ENCODE results near the gene SLAMF1. TPM values are rescaled to one million over a fixed set of nuclear protein-coding genes. Genes with fewer than 3 reads are reported as not detected.
"Not testable (repeated sequence)": the region's sequence is repeated elsewhere in the genome, so short reads cannot be mapped to it uniquely, and the experiment has no call there.

Gene SLAMF1
- total and polyA plus RNA-seq, 4 donors, result 0.39 to 27.0 (median 1.5) TPM

GRCh38 chr1:160588468-160588867 lies 58.4 kb downstream of the SLAMF1 start:
- no peaks in the 10 kb centered on the region for H3K4me1 ChIP-seq (ENCODE audit: control insufficient read depth in 5 of 5, insufficient read depth in 5 of 5, low read length in 5 of 5)
- 83 to 88% methylated on average over 6 of the region's 6 CpGs for WGBS, 2 donors
- H3K9ac ChIP-seq (ENCODE audit: insufficient read depth in 1 of 2, low read length in 2 of 2), result no peak overlapping the region
- no peak for DNase-seq
- H3K9me3 ChIP-seq (ENCODE audit: control insufficient read depth in 4 of 4, insufficient read depth in 3 of 4, low read length in 3 of 4), result peaks cover 0 to 2% (median 0%) of the 10 kb centered on the region in 4 donors
- no peak for TF ChIP-seq CTCF (IDR thresholded peaks at IDR 0.05; ENCODE audit: control extremely low read depth, extremely low read depth)
- no peak for ATAC-seq (ENCODE audit: insufficient read depth, low FRiP score)
- H3K27me3 ChIP-seq (ENCODE audit: control insufficient read depth in 3 of 3, insufficient read depth in 3 of 3, low read length in 2 of 3), result no peaks in the 10 kb centered on the region
- H3K36me3 ChIP-seq (ENCODE audit: control insufficient read depth in 4 of 4, insufficient read depth in 4 of 4, low read length in 4 of 4), result no peaks in the 10 kb centered on the region
- H3K27ac ChIP-seq (ENCODE audit: low read depth in 1 of 2, low read length in 1 of 2), result no peak overlapping the region
- H3K4me3 ChIP-seq, result no peak overlapping the region

DNA sequence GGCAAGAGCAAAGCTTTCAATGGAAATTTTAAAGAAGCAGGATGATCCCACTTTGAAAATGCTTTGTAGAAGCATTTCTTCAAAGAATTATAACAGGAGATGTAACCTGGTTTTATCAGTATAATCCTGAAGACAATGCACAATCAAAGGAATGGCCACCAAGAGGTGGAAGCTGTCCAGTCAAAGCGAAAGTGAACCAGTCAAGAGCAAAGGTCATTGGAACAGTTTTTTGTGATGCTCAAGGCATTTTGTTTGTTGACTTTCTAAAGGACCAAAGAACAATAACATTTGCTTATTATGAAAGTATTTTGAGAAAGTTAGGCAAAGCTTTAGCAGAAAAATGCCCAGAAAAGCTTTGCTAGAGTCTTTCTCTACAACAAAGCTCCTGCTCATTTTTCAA lies 62.1 kb downstream of the SLAMF1 start:
- no peaks in the 10 kb centered on the region for H3K9me3 ChIP-seq (ENCODE audit: control insufficient read depth in 4 of 4, insufficient read depth in 3 of 4, low read length in 3 of 4)
- no peak overlapping the region for H3K27ac ChIP-seq (ENCODE audit: low read depth in 1 of 2, low read length in 1 of 2)
- no peaks in the 10 kb centered on the region for H3K27me3 ChIP-seq (ENCODE audit: control insufficient read depth in 3 of 3, insufficient read depth in 3 of 3, low read length in 2 of 3)
- no peak overlapping the region for H3K9ac ChIP-seq (ENCODE audit: insufficient read depth in 1 of 2, low read length in 2 of 2)
- TF ChIP-seq CTCF (IDR thresholded peaks at IDR 0.05; ENCODE audit: control extremely low read depth, extremely low read depth), result no peak
- 88 to 92% methylated on average over 1 of the region's 1 CpG for WGBS, 2 donors
- no peak for DNase-seq
- H3K36me3 ChIP-seq (ENCODE audit: control insufficient read depth in 4 of 4, insufficient read depth in 4 of 4, low read length in 4 of 4), result no peaks in the 10 kb centered on the region
- H3K4me3 ChIP-seq, result no peak overlapping the region
- no peak for ATAC-seq (ENCODE audit: insufficient read depth, low FRiP score)
- H3K4me1 ChIP-seq (ENCODE audit: control insufficient read depth in 5 of 5, insufficient read depth in 5 of 5, low read length in 5 of 5), result no peaks in the 10 kb centered on the region

DNA sequence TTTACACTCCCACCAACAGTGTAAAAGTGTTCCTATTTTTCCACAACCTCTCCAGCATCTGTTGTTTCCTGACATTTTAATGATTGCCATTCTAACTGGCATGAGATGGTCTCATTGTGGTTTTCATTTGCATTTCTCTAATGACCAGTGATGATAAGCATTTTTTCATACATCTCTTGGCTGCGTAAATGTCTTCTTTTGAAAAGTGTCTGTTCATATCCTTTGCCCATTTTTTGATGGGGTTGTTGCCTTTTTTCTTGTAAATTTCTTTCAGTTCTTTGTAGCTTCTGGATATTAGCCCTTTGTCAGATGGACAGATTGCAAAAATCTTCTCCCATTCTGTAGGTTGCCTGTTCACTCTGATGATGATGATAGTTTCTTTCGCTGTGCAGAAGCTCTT lies 63.9 kb downstream of the SLAMF1 start:
- H3K36me3 ChIP-seq (ENCODE audit: control insufficient read depth in 4 of 4, insufficient read depth in 4 of 4, low read length in 4 of 4); H3K9ac ChIP-seq (ENCODE audit: insufficient read depth in 1 of 2, low read length in 2 of 2); H3K4me1 ChIP-seq (ENCODE audit: control insufficient read depth in 5 of 5, insufficient read depth in 5 of 5, low read length in 5 of 5); H3K27me3 ChIP-seq (ENCODE audit: control insufficient read depth in 3 of 3, insufficient read depth in 3 of 3, low read length in 2 of 3); ATAC-seq (ENCODE audit: insufficient read depth, low FRiP score); H3K9me3 ChIP-seq (ENCODE audit: control insufficient read depth in 4 of 4, insufficient read depth in 3 of 4, low read length in 3 of 4); H3K27ac ChIP-seq (ENCODE audit: low read depth in 1 of 2, low read length in 1 of 2); DNase-seq; H3K4me3 ChIP-seq: not testable (repeated sequence)
- WGBS, 2 donors, result 86 to 96% methylated on average over 2 of the region's 2 CpGs

DNA sequence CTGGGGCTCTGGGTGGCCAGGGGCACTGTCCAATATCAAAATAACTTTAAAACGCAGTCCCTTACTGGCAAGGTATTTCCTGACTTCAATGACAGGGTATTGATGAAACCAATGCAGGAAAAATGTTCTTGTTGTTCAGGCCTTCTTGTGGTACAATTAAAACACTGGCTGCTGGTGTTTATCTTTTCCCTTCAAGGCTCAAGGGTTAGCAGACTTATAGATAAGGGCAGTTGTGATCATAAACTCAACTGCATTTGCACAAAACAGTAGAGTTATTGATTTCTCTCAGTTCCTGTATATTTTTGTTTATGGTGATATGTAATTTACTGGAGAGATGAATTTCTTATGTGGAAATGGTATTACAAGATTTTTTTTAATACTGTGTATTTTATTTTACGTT lies 64.9 kb downstream of the SLAMF1 start:
- H3K9ac ChIP-seq (ENCODE audit: insufficient read depth in 1 of 2, low read length in 2 of 2), result no peak overlapping the region
- H3K36me3 ChIP-seq (ENCODE audit: control insufficient read depth in 4 of 4, insufficient read depth in 4 of 4, low read length in 4 of 4), result no peaks in the 10 kb centered on the region
- 68 to 87% methylated on average over 2 of the region's 2 CpGs for WGBS, 2 donors
- H3K27ac ChIP-seq (ENCODE audit: low read depth in 1 of 2, low read length in 1 of 2), result no peak overlapping the region
- H3K27me3 ChIP-seq (ENCODE audit: control insufficient read depth in 3 of 3, insufficient read depth in 3 of 3, low read length in 2 of 3), result no peaks in the 10 kb centered on the region
- H3K4me3 ChIP-seq, result no peak overlapping the region
- ATAC-seq (ENCODE audit: insufficient read depth, low FRiP score), result no peak
- H3K9me3 ChIP-seq (ENCODE audit: control insufficient read depth in 4 of 4, insufficient read depth in 3 of 4, low read length in 3 of 4), result no peaks in the 10 kb centered on the region
- TF ChIP-seq CTCF (IDR thresholded peaks at IDR 0.05; ENCODE audit: control extremely low read depth, extremely low read depth), result no peak
- H3K4me1 ChIP-seq (ENCODE audit: control insufficient read depth in 5 of 5, insufficient read depth in 5 of 5, low read length in 5 of 5), result no peaks in the 10 kb centered on the region
- no peak for DNase-seq
